ENCODE data around the gene EPHX1.

Gene EPHX1

GRCh38 chr1:225825607-225826007 is 15.7 kb downstream of the EPHX1 start:
- H3K9me3 ChIP-seq (replicated peaks in 1 of 2; ENCODE audit: control insufficient read depth in 2 of 2, insufficient read depth in 1 of 2, low read depth in 1 of 2, low read length in 2 of 2), result no peaks in the 10 kb centered on the region
- H3K4me2 ChIP-seq (ENCODE audit: insufficient read depth, low read length, poor library complexity, severe bottlenecking), result no peak overlapping the region
- H4K8ac ChIP-seq (ENCODE audit: low read depth, low read length), result no peak overlapping the region
- H3K36me3 ChIP-seq (replicated peaks in 1 of 2; ENCODE audit: control insufficient read depth in 2 of 2, insufficient read depth in 2 of 2, low read length in 2 of 2), result peaks cover 0 to 6% of the 10 kb centered on the region in 2 donors
- H3K4me1 ChIP-seq (ENCODE audit: control insufficient read depth in 2 of 2, insufficient read depth in 1 of 2, low read depth in 1 of 2, low read length in 2 of 2), result peaks cover 3 to 10% of the 10 kb centered on the region in 2 donors
- no peak overlapping the region for H3K4me3 ChIP-seq (ENCODE audit: low read length in 2 of 2)
- no peak for DNase-seq (ENCODE audit: low spot score)
- H2AK5ac ChIP-seq (ENCODE audit: low read depth, low read length), result no peak overlapping the region
- H3K79me1 ChIP-seq (ENCODE audit: low read depth, low read length), result peaks cover 2% of the 10 kb centered on the region
- H3K27me3 ChIP-seq (ENCODE audit: control insufficient read depth in 3 of 3, insufficient read depth in 3 of 3, low read depth in 1 of 3, low read length in 3 of 3), result no peaks in the 10 kb centered on the region
- no peak overlapping the region for H3K4ac ChIP-seq (ENCODE audit: low read length)
- no peak overlapping the region for H3K23ac ChIP-seq (ENCODE audit: low read depth, low read length, poor library complexity)
- no peak overlapping the region for H3K27ac ChIP-seq (replicated peaks; ENCODE audit: low read length)
- no peak overlapping the region for H2BK12ac ChIP-seq (ENCODE audit: low read length)
- H2BK5ac ChIP-seq (ENCODE audit: low read length), result no peak overlapping the region
- WGBS, 2 donors (ENCODE audit: extremely low coverage in 2 of 2, insufficient read length in 2 of 2, insufficient replicate concordance in 1 of 2), result no CpG with 5 or more reads among the region's 7 CpGs
- no peak overlapping the region for H2AFZ ChIP-seq (ENCODE audit: low read length)
- H3K9ac ChIP-seq (ENCODE audit: low read depth, low read length, poor library complexity), result no peak overlapping the region
- H3K14ac ChIP-seq (ENCODE audit: low read length), result no peak overlapping the region
- no peak overlapping the region for H3K18ac ChIP-seq (ENCODE audit: low read length)
- H2BK15ac ChIP-seq (ENCODE audit: low read length), result no peak overlapping the region
- no peak overlapping the region for H4K91ac ChIP-seq (ENCODE audit: low read depth, low read length, poor library complexity)
- H2BK120ac ChIP-seq (ENCODE audit: low read depth, low read length), result no peak overlapping the region

GRCh38 chr1:225827076-225827475 is 17.2 kb downstream of the EPHX1 start:
- no peak for DNase-seq (ENCODE audit: low spot score)
- Histone ChIP-seq H4K8ac (ENCODE audit: low read depth, low read length) (no peak overlapping the region), H3K14ac (ENCODE audit: low read length) (no peak overlapping the region), H3K79me1 (ENCODE audit: low read depth, low read length) (peaks cover 2% of the 10 kb centered on the region), H3K23ac (ENCODE audit: low read depth, low read length, poor library complexity) (no peak overlapping the region), H2BK15ac (ENCODE audit: low read length) (no peak overlapping the region), H3K9ac (ENCODE audit: low read depth, low read length, poor library complexity) (no peak overlapping the region), H3K36me3 (replicated peaks in 1 of 2; ENCODE audit: control insufficient read depth in 2 of 2, insufficient read depth in 2 of 2, low read length in 2 of 2) (peaks cover 3 to 16% of the 10 kb centered on the region in 2 donors), H4K91ac (ENCODE audit: low read depth, low read length, poor library complexity) (no peak overlapping the region), H3K27me3 (ENCODE audit: control insufficient read depth in 3 of 3, insufficient read depth in 3 of 3, low read depth in 1 of 3, low read length in 3 of 3) (no peaks in the 10 kb centered on the region), H3K4me1 (ENCODE audit: control insufficient read depth in 2 of 2, insufficient read depth in 1 of 2, low read depth in 1 of 2, low read length in 2 of 2) (peaks cover 3 to 10% of the 10 kb centered on the region in 2 donors), H3K4ac (ENCODE audit: low read length) (no peak overlapping the region), H2BK12ac (ENCODE audit: low read length) (no peak overlapping the region), H3K9me3 (replicated peaks in 1 of 2; ENCODE audit: control insufficient read depth in 2 of 2, insufficient read depth in 1 of 2, low read depth in 1 of 2, low read length in 2 of 2) (no peaks in the 10 kb centered on the region), H3K27ac (replicated peaks; ENCODE audit: low read length) (no peak overlapping the region), H2AK5ac (ENCODE audit: low read depth, low read length) (no peak overlapping the region), H3K4me3 (ENCODE audit: low read length in 2 of 2) (no peak overlapping the region), H2BK5ac (ENCODE audit: low read length) (no peak overlapping the region), H2AFZ (ENCODE audit: low read length) (no peak overlapping the region), H3K18ac (ENCODE audit: low read length) (no peak overlapping the region), H2BK120ac (ENCODE audit: low read depth, low read length) (no peak overlapping the region), H3K4me2 (ENCODE audit: insufficient read depth, low read length, poor library complexity, severe bottlenecking) (no peak overlapping the region)
- WGBS, 2 donors (ENCODE audit: extremely low coverage in 2 of 2, insufficient read length in 2 of 2, insufficient replicate concordance in 1 of 2), result no CpG with 5 or more reads among the region's 8 CpGs

GRCh38 chr1:225828706-225829345 is 18.9 kb downstream of the EPHX1 start:
- Histone ChIP-seq H3K4me1 (ENCODE audit: control insufficient read depth in 2 of 2, insufficient read depth in 1 of 2, low read depth in 1 of 2, low read length in 2 of 2) (peaks cover 3 to 9% of the 10 kb centered on the region in 2 donors), H3K36me3 (replicated peaks in 1 of 2; ENCODE audit: control insufficient read depth in 2 of 2, insufficient read depth in 2 of 2, low read length in 2 of 2) (peaks cover 3 to 22% of the 10 kb centered on the region in 2 donors), H2BK5ac (ENCODE audit: low read length) (no peak overlapping the region), H3K14ac (ENCODE audit: low read length) (peak overlapping the region; percentile 26), H3K4me2 (ENCODE audit: insufficient read depth, low read length, poor library complexity, severe bottlenecking) (no peak overlapping the region), H3K4me3 (ENCODE audit: low read length in 2 of 2) (no peak overlapping the region), H3K9me3 (replicated peaks in 1 of 2; ENCODE audit: control insufficient read depth in 2 of 2, insufficient read depth in 1 of 2, low read depth in 1 of 2, low read length in 2 of 2) (no peaks in the 10 kb centered on the region), H3K4ac (ENCODE audit: low read length) (no peak overlapping the region), H3K9ac (ENCODE audit: low read depth, low read length, poor library complexity) (peak overlapping the region; percentile 45), H4K8ac (ENCODE audit: low read depth, low read length) (no peak overlapping the region), H3K18ac (ENCODE audit: low read length) (no peak overlapping the region), H3K27me3 (ENCODE audit: control insufficient read depth in 3 of 3, insufficient read depth in 3 of 3, low read depth in 1 of 3, low read length in 3 of 3) (no peaks in the 10 kb centered on the region), H3K79me1 (ENCODE audit: low read depth, low read length) (peaks cover under 1% of the 10 kb centered on the region), H2AK5ac (ENCODE audit: low read depth, low read length) (no peak overlapping the region), H3K23ac (ENCODE audit: low read depth, low read length, poor library complexity) (peak overlapping the region; percentile 18), H2BK15ac (ENCODE audit: low read length) (no peak overlapping the region), H2BK120ac (ENCODE audit: low read depth, low read length) (no peak overlapping the region), H3K27ac (replicated peaks; ENCODE audit: low read length) (no peak overlapping the region), H2BK12ac (ENCODE audit: low read length) (no peak overlapping the region), H2AFZ (ENCODE audit: low read length) (no peak overlapping the region), H4K91ac (ENCODE audit: low read depth, low read length, poor library complexity) (no peak overlapping the region)
- DNase-seq (ENCODE audit: low spot score), result no peak
- no CpG with 5 or more reads among the region's 14 CpGs for WGBS, 2 donors (ENCODE audit: extremely low coverage in 2 of 2, insufficient read length in 2 of 2, insufficient replicate concordance in 1 of 2)

GRCh38 chr1:225830841-225831240 is 20.9 kb downstream of the EPHX1 start:
- Histone ChIP-seq H2BK5ac (ENCODE audit: low read length) (no peak overlapping the region), H3K4me3 (ENCODE audit: low read length in 2 of 2) (no peak overlapping the region), H3K36me3 (replicated peaks in 1 of 2; ENCODE audit: control insufficient read depth in 2 of 2, insufficient read depth in 2 of 2, low read length in 2 of 2) (peaks cover 3 to 26% of the 10 kb centered on the region in 2 donors), H3K23ac (ENCODE audit: low read depth, low read length, poor library complexity) (no peak overlapping the region), H3K9me3 (replicated peaks in 1 of 2; ENCODE audit: control insufficient read depth in 2 of 2, insufficient read depth in 1 of 2, low read depth in 1 of 2, low read length in 2 of 2) (peaks cover 0 to 1% of the 10 kb centered on the region in 2 donors), H3K79me1 (ENCODE audit: low read depth, low read length) (no peaks in the 10 kb centered on the region), H2BK15ac (ENCODE audit: low read length) (no peak overlapping the region), H3K4ac (ENCODE audit: low read length) (no peak overlapping the region), H2BK120ac (ENCODE audit: low read depth, low read length) (no peak overlapping the region), H3K27ac (replicated peaks; ENCODE audit: low read length) (no peak overlapping the region), H3K4me1 (ENCODE audit: control insufficient read depth in 2 of 2, insufficient read depth in 1 of 2, low read depth in 1 of 2, low read length in 2 of 2) (no peaks in the 10 kb centered on the region), H4K91ac (ENCODE audit: low read depth, low read length, poor library complexity) (no peak overlapping the region), H4K8ac (ENCODE audit: low read depth, low read length) (no peak overlapping the region), H3K9ac (ENCODE audit: low read depth, low read length, poor library complexity) (no peak overlapping the region), H2BK12ac (ENCODE audit: low read length) (no peak overlapping the region), H3K4me2 (ENCODE audit: insufficient read depth, low read length, poor library complexity, severe bottlenecking) (no peak overlapping the region), H2AFZ (ENCODE audit: low read length) (no peak overlapping the region), H3K18ac (ENCODE audit: low read length) (no peak overlapping the region), H3K14ac (ENCODE audit: low read length) (no peak overlapping the region), H3K27me3 (ENCODE audit: control insufficient read depth in 3 of 3, insufficient read depth in 3 of 3, low read depth in 1 of 3, low read length in 3 of 3) (no peaks in the 10 kb centered on the region), H2AK5ac (ENCODE audit: low read depth, low read length) (no peak overlapping the region)
- no CpG with 5 or more reads among the region's 6 CpGs for WGBS, 2 donors (ENCODE audit: extremely low coverage in 2 of 2, insufficient read length in 2 of 2, insufficient replicate concordance in 1 of 2)
- DNase-seq (ENCODE audit: low spot score), result no peak

All from neuronal stem cell (in vitro differentiated cells).